GM18519 (cell line): ENCODE data around the gene CELSR1.

ENCODE experiments used
- ATAC-seq: cut with Tn5 transposase; IDR thresholded peaks from one replicate; pipeline ENCODE4 v1.9.1; 2021; ENCODE audit warnings: mild to moderate bottlenecking, moderate library complexity; ENCODE audit not compliant: unreplicated experiment, low FRiP score

Gene CELSR1, protein sequence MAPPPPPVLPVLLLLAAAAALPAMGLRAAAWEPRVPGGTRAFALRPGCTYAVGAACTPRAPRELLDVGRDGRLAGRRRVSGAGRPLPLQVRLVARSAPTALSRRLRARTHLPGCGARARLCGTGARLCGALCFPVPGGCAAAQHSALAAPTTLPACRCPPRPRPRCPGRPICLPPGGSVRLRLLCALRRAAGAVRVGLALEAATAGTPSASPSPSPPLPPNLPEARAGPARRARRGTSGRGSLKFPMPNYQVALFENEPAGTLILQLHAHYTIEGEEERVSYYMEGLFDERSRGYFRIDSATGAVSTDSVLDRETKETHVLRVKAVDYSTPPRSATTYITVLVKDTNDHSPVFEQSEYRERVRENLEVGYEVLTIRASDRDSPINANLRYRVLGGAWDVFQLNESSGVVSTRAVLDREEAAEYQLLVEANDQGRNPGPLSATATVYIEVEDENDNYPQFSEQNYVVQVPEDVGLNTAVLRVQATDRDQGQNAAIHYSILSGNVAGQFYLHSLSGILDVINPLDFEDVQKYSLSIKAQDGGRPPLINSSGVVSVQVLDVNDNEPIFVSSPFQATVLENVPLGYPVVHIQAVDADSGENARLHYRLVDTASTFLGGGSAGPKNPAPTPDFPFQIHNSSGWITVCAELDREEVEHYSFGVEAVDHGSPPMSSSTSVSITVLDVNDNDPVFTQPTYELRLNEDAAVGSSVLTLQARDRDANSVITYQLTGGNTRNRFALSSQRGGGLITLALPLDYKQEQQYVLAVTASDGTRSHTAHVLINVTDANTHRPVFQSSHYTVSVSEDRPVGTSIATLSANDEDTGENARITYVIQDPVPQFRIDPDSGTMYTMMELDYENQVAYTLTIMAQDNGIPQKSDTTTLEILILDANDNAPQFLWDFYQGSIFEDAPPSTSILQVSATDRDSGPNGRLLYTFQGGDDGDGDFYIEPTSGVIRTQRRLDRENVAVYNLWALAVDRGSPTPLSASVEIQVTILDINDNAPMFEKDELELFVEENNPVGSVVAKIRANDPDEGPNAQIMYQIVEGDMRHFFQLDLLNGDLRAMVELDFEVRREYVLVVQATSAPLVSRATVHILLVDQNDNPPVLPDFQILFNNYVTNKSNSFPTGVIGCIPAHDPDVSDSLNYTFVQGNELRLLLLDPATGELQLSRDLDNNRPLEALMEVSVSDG (N-terminal part only)

DNA sequence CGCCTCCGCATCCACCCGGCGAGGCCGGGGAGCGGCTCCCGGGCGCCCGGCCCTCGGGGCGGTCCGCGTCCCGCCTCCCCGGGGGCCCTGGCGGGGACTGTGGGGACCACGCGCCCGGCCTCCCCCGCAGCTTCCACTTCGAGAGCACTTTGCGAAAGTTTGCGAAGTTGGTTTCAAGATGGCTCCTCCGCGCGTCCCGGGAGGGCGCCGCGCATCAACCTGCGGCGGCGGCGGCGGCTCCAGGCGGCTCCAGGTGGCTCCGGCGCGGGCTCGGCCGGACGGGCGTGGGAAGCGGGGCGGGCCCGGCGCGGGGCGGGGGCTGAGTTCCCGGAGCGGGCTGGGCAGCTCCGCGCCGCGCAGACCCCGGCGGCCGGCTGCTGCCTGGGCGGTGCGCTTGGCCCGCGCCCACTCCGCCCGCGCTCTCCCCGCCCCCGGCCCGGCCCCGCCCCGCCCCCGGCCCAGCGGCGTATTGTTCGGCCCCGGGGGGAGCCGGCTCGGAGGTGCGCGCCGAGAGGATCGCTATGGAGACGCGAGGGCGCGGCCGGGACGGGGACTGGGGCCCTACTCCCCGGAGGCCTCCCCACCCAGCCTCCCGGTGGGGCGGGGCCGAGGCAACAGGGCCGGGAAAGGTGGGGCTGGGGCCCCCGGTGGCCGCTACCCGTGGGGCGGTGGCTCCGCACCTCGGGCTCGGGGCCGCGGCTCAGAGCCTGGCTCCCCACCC lies at the start of gene CELSR1:
Gene CELSR1, minus strand, starts transcription at position 396 of the 721 bp plus-strand sequence. CDS start 450 bp downstream, outside the sequence.
- ATAC-seq: no peak

DNA sequence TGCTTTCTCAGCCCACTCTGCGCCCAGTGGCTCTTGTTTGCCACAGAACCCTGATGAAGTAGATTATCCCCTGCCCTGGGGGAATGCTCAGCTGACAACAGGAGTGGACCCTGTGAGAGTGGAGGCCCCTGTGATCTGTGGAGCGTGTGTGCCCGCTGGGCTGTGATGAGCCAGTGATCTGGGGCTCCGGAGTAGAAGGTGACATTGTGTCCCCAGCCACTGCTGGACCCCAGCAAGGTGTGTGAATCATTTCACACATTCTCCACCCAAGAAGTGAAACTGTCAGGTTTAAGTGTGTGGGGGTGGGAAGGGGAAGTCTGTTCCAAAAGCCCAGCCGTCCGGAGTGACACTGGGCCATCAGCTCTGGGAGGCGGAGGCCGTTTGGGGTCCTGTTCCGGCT lies 49.6 kb upstream of the CELSR1 start:
- ATAC-seq: no peak

DNA sequence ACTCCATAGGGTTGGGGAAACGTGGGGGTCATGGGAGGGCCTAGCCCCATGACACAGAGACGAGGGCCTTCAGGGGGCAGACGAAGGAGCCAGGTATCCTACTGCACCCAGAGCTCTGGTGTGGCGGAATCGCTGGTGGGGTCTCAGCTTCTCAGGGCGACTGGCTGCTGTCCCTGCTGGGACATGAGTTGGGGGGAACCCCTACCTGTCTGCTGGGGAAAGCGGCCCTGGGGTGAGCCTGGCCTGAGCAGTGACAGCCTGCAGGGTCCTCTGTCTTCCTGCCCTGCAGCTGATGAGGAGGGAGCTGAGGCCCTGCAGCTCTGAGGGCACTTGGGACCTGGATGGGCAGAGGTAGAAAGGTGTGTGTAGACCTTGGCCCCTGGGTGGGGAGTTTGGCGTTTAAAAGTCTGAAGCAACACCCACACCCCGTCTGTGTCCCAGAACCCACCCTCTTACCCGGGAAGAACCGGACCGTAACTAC lies 49.2 kb upstream of the CELSR1 start:
- no peak for ATAC-seq

DNA sequence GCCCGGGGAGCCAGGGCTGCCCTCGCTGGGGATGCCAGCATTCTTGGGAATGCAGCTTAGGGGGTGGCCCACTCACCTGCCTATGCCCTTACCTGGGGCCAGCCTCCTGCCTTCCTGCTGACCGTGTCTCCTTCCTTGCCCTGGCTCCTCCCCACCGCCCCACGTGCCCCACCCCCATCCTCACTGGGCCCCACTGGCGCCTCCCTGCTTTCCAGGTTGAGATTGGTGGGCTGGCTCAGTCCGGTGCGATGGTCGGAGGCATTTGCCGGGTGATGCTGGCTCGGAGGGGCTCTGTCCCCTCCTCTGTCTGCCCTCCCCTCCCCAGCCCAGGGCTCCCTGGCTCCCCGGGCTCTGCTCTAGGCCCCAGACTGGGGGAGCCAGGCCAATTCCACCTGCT lies 48.7 kb upstream of the CELSR1 start:
- ATAC-seq: no peak

DNA sequence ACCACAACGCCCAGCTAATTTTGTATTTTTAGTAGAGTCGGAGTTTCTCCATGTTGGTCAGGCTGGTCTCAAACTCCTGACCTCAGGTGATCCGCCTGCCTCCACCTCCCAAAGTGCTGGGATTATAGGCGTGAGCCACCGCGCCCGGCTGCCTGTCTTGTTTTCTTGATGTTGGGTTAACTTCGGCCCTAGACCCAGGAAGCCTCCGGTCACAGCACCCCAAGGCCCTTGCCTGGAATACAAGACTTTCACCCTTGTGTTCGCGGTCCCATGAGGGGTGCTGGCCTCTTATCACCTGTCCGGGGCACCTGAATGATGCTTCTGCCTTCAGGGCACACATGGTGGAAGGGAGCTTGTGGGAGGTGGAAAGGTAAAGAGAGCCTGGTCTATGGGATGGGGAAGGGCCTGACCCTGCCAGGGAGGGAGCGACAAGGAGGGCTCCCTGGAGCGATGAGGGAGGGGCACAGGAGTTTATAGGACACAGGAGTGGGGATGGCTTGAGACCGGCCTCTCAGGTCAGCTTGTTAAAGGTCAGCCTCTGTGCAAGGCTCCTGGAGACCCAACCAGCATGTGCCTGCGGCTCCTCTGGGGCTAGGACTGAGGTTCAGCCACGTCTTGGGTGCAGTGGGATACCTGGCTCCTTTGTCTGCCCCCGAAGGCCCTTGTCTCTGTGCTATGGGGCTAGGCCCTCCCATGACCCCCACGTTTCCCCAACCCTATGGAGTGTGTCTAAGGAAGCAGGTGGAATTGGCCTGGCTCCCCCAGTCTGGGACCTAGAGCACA lies 48.1 kb upstream of the CELSR1 start:
- no peak for ATAC-seq

DNA sequence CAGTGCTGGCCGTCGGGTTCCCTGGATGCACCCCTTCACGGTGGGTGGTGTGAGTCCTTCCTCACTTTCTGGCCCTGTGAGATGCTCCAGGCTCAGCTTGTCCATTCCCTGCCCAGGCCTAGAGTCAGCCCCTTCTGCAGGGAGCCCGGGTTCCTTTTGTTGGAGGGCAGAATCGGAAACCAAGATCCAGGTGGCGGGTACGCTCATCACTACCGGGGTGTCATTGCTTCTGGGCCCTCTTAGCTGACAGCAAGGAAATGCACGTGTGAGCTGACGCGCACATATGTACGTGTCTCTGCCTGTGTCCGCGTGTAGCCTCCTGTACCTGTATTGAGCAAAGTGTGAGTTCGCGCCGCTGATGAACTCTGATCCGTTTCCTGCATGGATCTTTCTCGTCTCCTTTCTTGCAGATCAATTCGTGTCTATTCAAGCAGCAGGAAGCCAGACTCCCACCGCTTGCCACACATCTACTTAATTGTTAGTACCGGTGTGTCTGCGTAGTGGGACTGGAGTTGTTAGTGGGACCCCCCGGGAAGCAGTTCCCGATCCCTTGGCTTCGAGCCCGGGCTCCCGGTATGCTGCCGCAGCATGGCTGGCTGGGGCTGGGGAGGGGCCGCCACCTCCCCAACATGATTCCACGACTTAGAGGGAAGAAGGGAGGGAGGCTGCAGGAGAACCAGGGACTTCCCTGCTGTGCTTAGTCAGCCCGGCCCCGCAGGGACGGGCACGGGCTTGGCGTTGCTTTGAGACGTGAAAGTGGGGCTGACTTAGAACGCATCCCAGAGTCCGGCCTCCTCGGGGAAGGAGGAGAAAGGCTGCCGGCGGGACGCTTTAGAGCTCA lies 46.9 kb upstream of the CELSR1 start:
- ATAC-seq: no peak

DNA sequence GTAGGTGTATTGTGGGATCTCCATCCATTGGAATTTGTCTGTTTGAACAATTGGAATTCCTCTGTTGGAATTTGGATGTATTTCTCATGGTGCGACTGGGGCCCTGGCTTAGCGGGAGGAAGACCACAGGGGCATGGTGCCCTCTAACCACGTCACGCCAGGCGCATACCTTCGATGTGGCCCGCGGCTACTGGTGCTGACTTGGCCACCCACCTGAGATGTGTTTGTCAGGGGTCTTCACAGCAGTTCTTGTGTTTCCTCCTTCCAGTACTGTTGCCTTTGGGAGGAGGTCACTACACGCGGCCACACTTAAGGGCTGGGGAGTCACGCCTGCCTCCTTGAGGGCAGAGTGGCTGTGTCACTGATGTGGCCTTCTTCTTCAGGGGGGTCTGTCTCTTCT lies 46.2 kb upstream of the CELSR1 start:
- ATAC-seq: no peak

DNA sequence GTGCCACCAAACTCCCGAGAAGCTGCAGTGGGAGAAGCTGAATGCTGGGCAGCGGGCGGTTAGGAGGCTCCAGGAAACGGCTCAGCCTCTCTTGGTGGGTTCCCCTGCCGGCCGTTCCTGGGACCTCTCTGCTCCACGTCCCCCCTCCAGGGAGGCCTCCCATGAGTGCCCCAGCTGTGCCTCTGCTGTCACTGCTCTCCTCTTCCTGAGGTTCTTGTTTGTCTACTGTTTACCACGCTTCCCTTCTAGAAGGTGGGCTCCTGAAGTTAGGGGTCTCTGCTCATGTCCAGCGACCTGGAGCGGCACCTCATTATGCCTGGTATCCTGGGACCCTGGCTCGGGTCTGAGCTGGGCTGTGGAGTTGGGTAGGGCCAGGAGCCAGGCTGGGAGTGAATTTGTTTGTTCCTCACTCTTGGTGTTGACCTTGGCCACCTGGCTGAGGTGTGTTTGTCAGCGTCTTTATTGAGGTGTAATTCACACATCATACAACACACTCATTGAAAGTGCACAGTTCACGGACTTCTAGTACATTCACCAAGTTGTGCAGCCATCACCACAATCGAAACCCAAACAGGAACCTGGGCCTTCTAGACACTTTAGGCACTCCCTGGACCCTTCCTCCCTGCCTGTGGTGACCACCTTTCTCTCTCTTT lies 45.0 kb upstream of the CELSR1 start:
- no peak for ATAC-seq

DNA sequence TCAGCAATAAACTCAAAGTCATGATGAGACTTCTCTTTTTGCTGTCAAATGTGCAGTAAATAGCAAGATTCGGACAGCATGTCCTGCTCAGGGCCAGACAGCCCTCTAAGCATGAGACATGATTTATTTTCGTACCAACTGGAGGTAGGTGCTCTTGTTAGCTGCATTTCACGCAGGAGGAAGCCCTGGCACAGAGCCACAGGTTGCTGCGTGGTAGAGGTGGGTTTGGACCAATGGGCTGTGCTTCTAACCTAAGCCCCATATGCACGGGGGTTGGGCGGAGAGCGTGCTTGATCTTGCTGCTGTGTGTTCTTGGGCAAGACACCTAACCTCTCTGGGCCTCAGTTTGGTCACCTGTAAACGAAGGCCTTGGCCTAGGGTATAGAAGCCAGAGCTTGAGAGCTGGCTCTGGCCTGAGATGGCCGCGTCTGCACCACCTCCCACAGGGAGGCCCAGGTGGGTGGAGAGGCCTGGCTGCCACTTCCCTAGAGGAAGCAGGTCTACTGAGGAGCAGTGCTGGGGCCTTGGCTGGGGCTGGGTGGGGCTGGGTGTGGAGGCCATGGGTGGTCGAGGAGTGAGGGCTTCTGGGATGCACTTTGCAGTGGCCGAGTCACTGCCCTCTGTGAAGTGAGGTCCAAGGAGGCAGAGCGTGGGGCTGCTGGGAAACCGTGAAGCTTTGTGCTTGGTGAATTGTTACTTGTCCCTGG lies 44.3 kb upstream of the CELSR1 start:
- ATAC-seq: no peak

DNA sequence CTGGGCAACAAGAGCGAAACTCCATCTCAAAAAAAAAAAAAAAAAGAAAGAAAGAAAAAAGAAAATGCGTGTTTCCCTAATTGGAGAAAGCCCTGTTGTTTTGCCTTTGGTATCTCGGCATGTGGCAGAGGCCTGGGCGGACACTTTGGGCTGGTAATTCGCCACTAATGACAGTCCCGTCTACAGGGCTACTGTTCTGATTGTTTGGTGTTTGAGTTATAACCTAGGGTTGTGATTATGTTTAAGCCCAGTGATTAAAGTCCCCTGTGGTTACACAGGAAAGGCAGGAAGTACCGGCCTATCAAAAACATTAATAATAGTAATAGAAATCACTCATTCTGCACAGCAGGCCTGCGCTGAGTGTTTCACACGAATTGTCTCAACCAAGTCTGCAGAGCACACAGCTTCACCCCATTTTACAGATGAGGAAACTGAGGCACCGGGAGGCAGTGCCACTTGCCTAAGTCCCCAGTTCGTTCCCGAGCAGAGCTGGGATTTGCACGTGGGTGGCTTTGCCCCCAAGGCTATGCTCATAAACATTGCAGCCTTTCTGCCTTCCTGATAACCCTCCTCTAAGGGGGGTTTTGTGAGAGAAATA lies 43.6 kb upstream of the CELSR1 start:
- no peak for ATAC-seq

DNA sequence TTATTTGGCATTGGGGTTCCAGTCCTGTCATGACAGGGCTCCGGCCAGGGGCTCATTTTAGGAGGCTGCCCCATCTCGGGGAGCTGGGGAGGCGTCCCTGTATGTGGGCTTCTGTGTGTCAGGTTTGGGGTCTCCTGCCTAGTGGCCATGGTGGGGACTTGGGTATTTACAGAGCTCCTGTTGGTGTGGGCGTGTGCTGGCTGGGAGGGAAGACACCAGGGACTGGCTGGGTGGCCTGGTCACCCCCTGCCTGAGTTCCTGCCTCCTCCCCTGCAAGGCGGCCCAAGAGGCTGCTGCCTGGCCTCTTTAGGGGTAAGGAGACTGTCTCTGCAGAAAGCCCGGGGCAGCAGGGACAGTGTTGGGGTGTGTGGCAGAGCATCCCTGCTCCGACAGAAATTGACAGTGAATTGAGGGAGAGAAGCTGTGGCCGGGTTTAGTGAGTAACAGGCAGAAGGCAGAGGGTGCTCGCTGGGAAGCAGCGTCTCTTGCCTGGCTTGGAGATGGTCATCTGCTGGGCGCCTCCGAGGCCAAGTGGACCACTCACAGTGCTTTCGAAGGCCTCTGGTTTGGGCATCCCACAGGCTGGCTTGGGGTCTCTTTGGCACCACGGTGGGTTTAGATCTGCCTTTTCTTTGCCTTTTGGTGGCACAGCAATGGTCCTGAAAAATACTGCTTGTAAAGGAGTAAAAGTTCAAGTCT lies 42.5 kb upstream of the CELSR1 start:
- no peak for ATAC-seq

DNA sequence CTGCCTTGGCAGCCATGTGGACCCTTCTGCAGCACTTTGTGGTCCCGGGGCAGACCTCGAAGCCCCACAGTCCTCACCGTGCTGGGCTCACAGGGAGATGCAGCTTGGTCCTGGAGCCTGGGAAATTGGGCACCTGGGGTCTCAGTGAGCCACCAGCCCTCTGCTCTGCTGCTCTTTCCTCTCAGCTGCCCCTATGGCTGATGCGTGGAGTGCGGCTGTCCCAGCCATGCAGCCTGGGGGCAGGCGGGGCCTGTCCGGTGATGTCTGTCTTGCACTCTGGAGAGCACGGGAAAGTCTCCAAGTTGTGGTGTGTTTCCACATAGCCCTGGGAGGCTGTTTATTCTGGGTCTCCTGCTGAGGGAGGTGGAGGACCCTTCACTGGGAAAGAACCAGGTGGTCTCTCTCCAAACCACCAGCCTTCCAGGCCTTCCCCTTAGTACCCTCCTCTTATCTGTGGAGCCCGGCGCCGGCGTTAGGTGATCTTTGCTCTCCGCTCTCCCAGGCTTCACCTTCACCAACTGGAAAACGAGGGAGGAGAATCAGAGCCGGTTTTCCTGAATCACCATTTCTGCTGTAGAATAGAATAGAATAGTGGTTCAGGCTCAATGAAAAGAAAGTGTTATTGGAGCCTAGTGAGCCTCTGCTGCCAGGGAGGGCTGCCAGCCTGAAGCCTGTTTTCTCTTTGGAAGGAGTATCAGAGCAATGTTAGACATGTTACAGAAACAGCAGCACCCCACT lies 41.6 kb upstream of the CELSR1 start:
- ATAC-seq: no peak

DNA sequence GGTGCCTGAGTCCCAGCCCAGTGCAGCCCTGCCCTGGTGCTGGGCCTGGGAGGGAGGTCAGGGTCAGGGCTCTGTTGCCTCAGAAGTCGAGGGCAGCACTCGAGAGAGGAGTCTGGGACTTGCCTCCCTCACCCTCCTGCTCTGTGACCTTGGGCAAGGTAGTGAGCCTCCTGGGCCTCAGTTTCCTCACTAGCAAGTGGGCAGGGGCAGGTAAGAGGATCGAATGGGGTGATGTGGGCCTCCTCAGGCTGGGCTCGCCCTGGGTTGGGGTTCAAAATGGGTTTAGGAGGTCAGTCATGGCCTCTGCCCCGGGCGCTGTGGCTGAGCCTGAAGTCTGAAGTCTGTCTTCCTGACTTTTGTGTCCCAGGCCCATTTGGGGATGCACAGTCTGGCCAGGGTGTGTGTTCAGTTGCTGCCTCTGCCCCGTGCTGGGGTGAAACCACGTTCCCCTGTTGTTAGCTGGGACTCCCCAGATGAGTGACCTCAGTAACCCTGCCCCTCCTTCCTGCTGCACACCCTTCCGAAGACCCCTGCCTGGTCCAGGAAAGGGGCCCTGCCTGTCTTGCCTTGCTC lies 40.9 kb upstream of the CELSR1 start:
- ATAC-seq: no peak

DNA sequence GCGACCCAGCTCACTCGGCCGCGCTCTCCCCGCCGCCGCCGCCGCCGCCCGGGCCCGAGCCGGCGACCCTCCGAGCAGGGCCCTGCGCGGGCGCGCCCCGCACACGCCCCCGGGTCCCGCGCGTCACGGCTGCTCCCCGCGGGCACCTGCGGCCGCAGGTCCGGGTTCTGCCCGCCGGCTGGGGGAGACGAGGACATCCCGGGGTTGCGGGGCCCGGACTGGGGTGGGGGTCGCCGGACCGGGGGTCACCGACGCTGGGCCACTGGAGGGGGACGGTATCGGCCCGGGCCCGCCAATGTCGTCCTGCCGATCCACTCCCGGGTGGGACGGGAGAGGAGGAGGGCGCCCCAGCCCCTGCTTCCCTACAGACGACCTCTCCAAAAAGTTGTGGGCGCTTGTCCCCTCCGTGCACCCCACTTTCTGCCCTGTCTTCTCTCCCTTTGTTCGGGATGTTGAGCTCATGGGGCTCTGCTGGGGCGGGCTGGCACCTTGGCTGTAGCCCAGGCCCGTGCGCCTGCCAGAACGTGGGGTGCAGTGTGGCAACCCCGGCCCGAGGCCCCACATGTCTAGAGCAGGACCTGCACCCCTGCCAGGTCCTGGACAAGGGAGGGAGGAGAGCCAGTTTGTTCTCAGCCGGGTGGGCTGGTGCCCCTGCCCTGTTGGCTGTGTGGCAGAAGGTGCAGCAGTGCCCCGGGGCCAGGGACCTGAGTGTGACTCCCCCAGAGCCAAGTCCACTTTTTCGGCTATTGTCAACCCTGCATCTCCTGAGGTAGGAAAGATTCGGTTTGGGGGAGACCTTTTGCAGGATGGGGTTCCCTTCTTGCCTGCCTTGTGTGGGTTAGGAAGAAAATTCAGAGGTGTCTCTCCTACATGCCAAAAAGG lies 40.2 kb upstream of the CELSR1 start:
- no peak for ATAC-seq
